HCT116 (cell line): ENCODE data around the gene CORO2B. TPM values are rescaled to one million over a fixed set of nuclear protein-coding genes. Genes with fewer than 3 reads are reported as not detected.

Experiments
- ATAC-seq: fragments of 200-7000 bp; cut with Tn5 transposase; 2 replicates; pipeline ENCODE4 v1.9.1; 2020; ENCODE audit warnings: mild to moderate bottlenecking, moderate library complexity
- BruUV-seq: library from RNA; stranded (reverse); fragments of 400-500 nt; replicated peaks from 2 replicates; lab custom pipeline; 2021; lab: Mats Ljungman, UMichigan
- CTCF ChIA-PET: fragments of 300-600 bp; sonication (Branson Sonifier 250); formaldehyde crosslinking; loops from one replicate; lab custom pipeline; 2021; ENCODE audit warnings: antibody characterized with exemption; lab: Charles Lee
- POLR2A ChIA-PET: fragments of 300-600, 350-600 bp; sonication (Branson Sonifier 250); formaldehyde crosslinking; loops from one replicate; lab custom pipeline; 2021; ENCODE audit warnings: antibody characterized with exemption; lab: Charles Lee
- RAD21 ChIA-PET, 2 experiments: fragments of 300-600 bp; sonication (Branson Sonifier 250); formaldehyde crosslinking; loops; one replicate each; lab custom pipeline; 2023; ENCODE audit warnings: low total read pairs in 2 of 2; ENCODE audit not compliant: uncharacterized antibody in 2 of 2, unreplicated experiment in 2 of 2, low non-redundant PET in 1 of 2; lab: Charles Lee
- DNase-seq: peaks from one replicate; pipeline ENCODE4 v3.0.0-alpha.2; 2010; ENCODE audit warnings: low read depth, low spot score
- H2AFZ ChIP-seq: fragments of 200-600 bp; shearing (Covaris generic), sonication (generic); 2 replicates; pipeline ENCODE4 v1.6.1; 2017; ENCODE audit warnings: low read depth, mixed run types, mixed read lengths, antibody characterized with exemption, low read length; ENCODE audit not compliant: poor library complexity, severe bottlenecking
- H3K27ac ChIP-seq: 2 replicates; pipeline ENCODE4 v1.5.1; 2012; ENCODE audit warnings: low read depth, low read length
- H3K27me3 ChIP-seq: fragments of 200-600 bp; sonication (generic); 2 replicates; pipeline ENCODE4 v1.6.1; 2016; ENCODE audit warnings: mixed run types, low read length, mixed read lengths; ENCODE audit not compliant: insufficient read depth
- H3K36me3 ChIP-seq, 2 experiments: fragments of 200-500 bp in 1 of 2; fragments of 200-600 bp in 1 of 2; sonication (Bioruptor generic) in 1 of 2; sonication (generic) in 1 of 2; 2 replicates each; pipeline versions ENCODE4 v1.5.1 to v1.6.1; 2014 to 2016; ENCODE audit warnings: low read length in 2 of 2, inconsistent platforms in 1 of 2, mixed read lengths in 1 of 2, mixed run types in 1 of 2; ENCODE audit not compliant: insufficient read depth in 2 of 2, control insufficient read depth in 1 of 2
- H3K4me1 ChIP-seq, 2 experiments: fragments of 200-600 bp in 1 of 2; sonication (generic) in 1 of 2; 2 replicates each; pipeline versions ENCODE4 v1.5.1 to v1.6.1; 2012 to 2017; ENCODE audit warnings: low read length in 2 of 2, inconsistent platforms in 1 of 2, mild to moderate bottlenecking in 1 of 2, mixed read lengths in 1 of 2, mixed run types in 1 of 2, moderate library complexity in 1 of 2; ENCODE audit not compliant: insufficient read depth in 2 of 2, control insufficient read depth in 1 of 2
- H3K4me2 ChIP-seq: fragments of 200-600 bp; sonication (generic); 2 replicates; pipeline ENCODE4 v1.6.1; 2017; ENCODE audit warnings: mixed run types, low read length, mixed read lengths
- H3K4me3 ChIP-seq, 2 experiments: fragments of 200-600 bp in 1 of 2; sonication (generic) in 1 of 2; replicated peaks in 1 of 2; 2 replicates each; pipeline ENCODE4 v1.5.1; 2011 to 2016; ENCODE audit warnings: low read length in 2 of 2, control low read depth in 1 of 2, low read depth in 1 of 2, mild to moderate bottlenecking in 1 of 2, mixed read lengths in 1 of 2, mixed run types in 1 of 2
- H3K79me2 ChIP-seq: fragments of 200-600 bp; sonication (generic); 2 replicates; pipeline ENCODE4 v1.6.1; 2017; ENCODE audit warnings: mild to moderate bottlenecking, mixed run types, low read length, moderate library complexity, mixed read lengths; ENCODE audit not compliant: insufficient read depth
- H3K9ac ChIP-seq: fragments of 200-600 bp; sonication (generic); 2 replicates; pipeline ENCODE4 v1.6.1; 2016; ENCODE audit warnings: low read length, mixed read lengths
- H3K9me2 ChIP-seq: fragments of 200-600 bp; sonication (generic), shearing (Covaris generic); 2 replicates; pipeline ENCODE4 v1.6.1; 2017; ENCODE audit warnings: mixed run types, mild to moderate bottlenecking, moderate library complexity; ENCODE audit not compliant: insufficient read depth
- H3K9me3 ChIP-seq, 2 experiments: fragments of 200-500 bp in 1 of 2; fragments of 200-600 bp in 1 of 2; sonication (Bioruptor generic) in 1 of 2; sonication (generic) in 1 of 2; 2 replicates each; pipeline ENCODE4 v1.6.1; 2014 to 2017; ENCODE audit warnings: low read length in 2 of 2, mixed read lengths in 2 of 2, inconsistent platforms in 1 of 2, low read depth in 1 of 2, mild to moderate bottlenecking in 1 of 2, mixed run types in 1 of 2, moderate library complexity in 1 of 2; ENCODE audit not compliant: control insufficient read depth in 1 of 2, insufficient read depth in 1 of 2
- H4K20me1 ChIP-seq: fragments of 200-600 bp; sonication (generic), shearing (Covaris generic); 2 replicates; pipeline ENCODE4 v1.6.1; 2017; ENCODE audit warnings: mixed run types, mild to moderate bottlenecking, moderate library complexity; ENCODE audit not compliant: insufficient read depth
- CBX3 ChIP-seq: IDR thresholded peaks from 2 replicates; pipeline ENCODE4 v1.6.1; 2012; ENCODE audit warnings: low read depth
- CEBPB ChIP-seq: IDR thresholded peaks from 2 replicates; pipeline ENCODE4 v1.6.1; 2012; ENCODE audit warnings: low read depth
- EGR1 ChIP-seq: IDR thresholded peaks from 2 replicates; pipeline ENCODE4 v1.6.1; 2012; ENCODE audit warnings: low read depth
- ELF1 ChIP-seq: IDR thresholded peaks from 2 replicates; pipeline ENCODE4 v1.6.1; 2012; ENCODE audit warnings: low read depth, borderline replicate concordance
- EZH2 ChIP-seq: fragments of 200-600 bp; sonication (generic); IDR thresholded peaks from 2 replicates; pipeline ENCODE4 v1.6.1; 2017; ENCODE audit warnings: antibody characterized with exemption, mixed run types
- EZH2phosphoT487 ChIP-seq: fragments of 200-600 bp; IDR thresholded peaks from 2 replicates; pipeline ENCODE4 v1.6.1; 2018; ENCODE audit warnings: antibody characterized with exemption, borderline replicate concordance
- FOSL1 ChIP-seq: IDR thresholded peaks from 2 replicates; pipeline ENCODE4 v1.6.1; 2012; ENCODE audit warnings: low read depth
- MAX ChIP-seq: IDR thresholded peaks from 2 replicates; pipeline ENCODE4 v1.6.1; 2012
- POLR2A ChIP-seq: IDR thresholded peaks from 2 replicates; pipeline ENCODE4 v1.7.0; 2011; ENCODE audit warnings: borderline replicate concordance; ENCODE audit not compliant: insufficient read depth, insufficient read length; ENCODE audit errors: extremely low read depth
- RAD21 ChIP-seq: IDR thresholded peaks from 2 replicates; pipeline ENCODE4 v1.6.1; 2012; ENCODE audit warnings: low read depth, mild to moderate bottlenecking
- SIN3A ChIP-seq: IDR thresholded peaks from 2 replicates; pipeline ENCODE4 v1.6.1; 2012; ENCODE audit warnings: low read depth
- SRF ChIP-seq: IDR thresholded peaks from 2 replicates; pipeline ENCODE4 v1.6.1; 2012; ENCODE audit warnings: low read depth
- TCF7L2 ChIP-seq: IDR thresholded peaks from 2 replicates; pipeline ENCODE4 v1.7.0; 2011; ENCODE audit warnings: borderline replicate concordance, inconsistent platforms; ENCODE audit not compliant: insufficient read depth, insufficient read length; ENCODE audit errors: extremely low read depth
- YY1 ChIP-seq: IDR thresholded peaks from 2 replicates; pipeline ENCODE4 v1.6.1; 2011; ENCODE audit warnings: low read length, low read depth, moderate library complexity, mild to moderate bottlenecking; ENCODE audit not compliant: insufficient replicate concordance; ENCODE audit errors: extremely low read depth
- ZNF274 ChIP-seq: fragments of 200-500 bp; sonication (Bioruptor generic); IDR thresholded peaks from 2 replicates; pipeline ENCODE4 v1.6.1; 2014; ENCODE audit warnings: mild to moderate bottlenecking, low read depth, low read length, inconsistent platforms
- intact Hi-C: fragments of 100-400 bp; cut with micrococcal nuclease; formaldehyde crosslinking; loops from 2 replicates; pipeline ENCODE4 v1.10.0; 2022
- total RNA-seq: library from RNA; stranded (reverse); gene quantifications from one replicate; pipeline ENCODE4 v1.2.1, GENCODE V29; 2021; ENCODE audit not compliant: unreplicated experiment
- TF ChIP-seq, protein P1 (sequence below): IDR thresholded peaks from 2 replicates; pipeline ENCODE4 v1.6.1; 2011; ENCODE audit warnings: mild to moderate bottlenecking, low read length, moderate library complexity; ENCODE audit not compliant: insufficient replicate concordance; ENCODE audit errors: extremely low read depth

Gene CORO2B
- total RNA-seq, 1 experiment from 2014 or later = 2.8 TPM

DNA sequence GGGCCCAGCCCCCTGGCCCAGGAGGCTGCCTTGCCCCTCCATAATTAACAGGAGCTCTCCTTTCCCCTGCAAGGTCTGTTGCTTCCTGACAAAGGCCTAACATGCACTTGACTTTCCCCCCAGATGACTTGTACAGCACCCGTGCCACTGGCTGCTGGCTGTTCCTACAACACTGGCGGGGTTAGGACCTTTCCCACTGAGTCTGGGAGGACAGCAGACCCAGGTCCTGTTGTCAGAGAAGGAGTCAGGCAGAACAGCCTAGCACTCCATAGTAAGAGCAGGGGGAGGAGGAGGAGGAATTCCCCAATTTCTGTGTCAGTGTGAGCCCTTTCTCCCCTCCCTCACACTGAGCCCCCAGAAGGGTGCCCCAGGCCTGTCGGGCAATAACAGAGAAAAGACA is 99.2 kb downstream of the CORO2B start:
- no peak overlapping the region for H2AFZ ChIP-seq
- POLR2A ChIA-PET = no interaction called here

More for the DNA sequence above, 99.2 kb downstream of the CORO2B start:
- Histone ChIP-seq H3K4me3 (no peak overlapping the region), H3K27me3 (no peaks in the 10 kb centered on the region), H3K9me3 (no peaks in the 10 kb centered on the region), H3K36me3 (no peaks in the 10 kb centered on the region), H3K9ac (no peak overlapping the region), H3K9me2 (no peaks in the 10 kb centered on the region), H3K27ac (no peak overlapping the region), H3K79me2 (no peaks in the 10 kb centered on the region), H3K4me1 (peaks cover 0 to 18% of the 10 kb centered on the region in 2 experiments; a peak in 2 of 4 replicates), H4K20me1 (no peaks in the 10 kb centered on the region), H3K4me2 (no peak overlapping the region)
- TF ChIP-seq MAX (no peak), POLR2A (no peak), EZH2 (no peak), SRF (no peak), FOSL1 (no peak), CBX3 (no peak), EZH2phosphoT487 (no peak), ZNF274 (no peak), SIN3A (no peak), YY1 (no peak), ELF1 (no peak), CEBPB (no peak), RAD21 (no peak), EGR1 (no peak), TCF7L2 (no peak)
- TF ChIP-seq, protein P1, sequence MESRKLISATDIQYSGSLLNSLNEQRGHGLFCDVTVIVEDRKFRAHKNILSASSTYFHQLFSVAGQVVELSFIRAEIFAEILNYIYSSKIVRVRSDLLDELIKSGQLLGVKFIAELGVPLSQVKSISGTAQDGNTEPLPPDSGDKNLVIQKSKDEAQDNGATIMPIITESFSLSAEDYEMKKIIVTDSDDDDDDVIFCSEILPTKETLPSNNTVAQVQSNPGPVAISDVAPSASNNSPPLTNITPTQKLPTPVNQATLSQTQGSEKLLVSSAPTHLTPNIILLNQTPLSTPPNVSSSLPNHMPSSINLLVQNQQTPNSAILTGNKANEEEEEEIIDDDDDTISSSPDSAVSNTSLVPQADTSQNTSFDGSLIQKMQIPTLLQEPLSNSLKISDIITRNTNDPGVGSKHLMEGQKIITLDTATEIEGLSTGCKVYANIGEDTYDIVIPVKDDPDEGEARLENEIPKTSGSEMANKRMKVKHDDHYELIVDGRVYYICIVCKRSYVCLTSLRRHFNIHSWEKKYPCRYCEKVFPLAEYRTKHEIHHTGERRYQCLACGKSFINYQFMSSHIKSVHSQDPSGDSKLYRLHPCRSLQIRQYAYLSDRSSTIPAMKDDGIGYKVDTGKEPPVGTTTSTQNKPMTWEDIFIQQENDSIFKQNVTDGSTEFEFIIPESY = no peak
- ATAC-seq = no peak
- CTCF ChIA-PET = interaction anchor here (0.9 kb wide), 1 partner anchor 124 kb away, joined by 3 read pairs; no protein-coding TSS in a partner anchor
- RAD21 ChIA-PET = no interaction called here
- DNase-seq = no peak
- BruUV-seq = no TSS peak
- intact Hi-C loops = no loop called here
